ENCODE results near the gene NSFL1C.
A peak's percentile ranks its signal among the peaks of the same experiment; 100 is the strongest.
"Not testable (repeated sequence)": the region's sequence is repeated elsewhere in the genome, so short reads cannot be mapped to it uniquely, and the experiment has no call there.

NSFL1C gene

DNA sequence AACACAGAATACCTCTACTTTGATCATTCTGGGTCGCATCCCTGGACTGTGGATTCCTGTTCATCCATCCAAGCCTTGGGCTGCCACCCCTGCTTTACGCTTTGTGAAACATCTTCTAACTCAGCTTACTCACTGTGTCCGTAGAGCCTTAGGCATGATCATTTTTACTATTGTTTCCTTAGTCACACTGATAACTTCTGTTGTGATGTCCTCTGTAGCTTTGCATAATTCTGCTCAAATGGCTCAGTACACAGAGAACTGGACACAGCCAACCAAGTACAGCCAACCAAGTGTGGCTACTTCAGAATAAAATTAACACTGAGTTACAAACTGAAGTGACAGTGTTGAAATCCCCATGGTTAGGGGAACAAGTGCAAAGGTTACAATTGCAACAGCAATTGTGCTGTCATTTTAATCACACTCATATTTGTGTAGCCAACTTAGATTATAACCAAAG, 65.2 kb downstream of the NSFL1C start:
- no peak for DNase-seq (ENCODE audit: low read depth, low spot score)
- H3K4me3 ChIP-seq (ENCODE audit: low read length): no peak overlapping the region

DNA sequence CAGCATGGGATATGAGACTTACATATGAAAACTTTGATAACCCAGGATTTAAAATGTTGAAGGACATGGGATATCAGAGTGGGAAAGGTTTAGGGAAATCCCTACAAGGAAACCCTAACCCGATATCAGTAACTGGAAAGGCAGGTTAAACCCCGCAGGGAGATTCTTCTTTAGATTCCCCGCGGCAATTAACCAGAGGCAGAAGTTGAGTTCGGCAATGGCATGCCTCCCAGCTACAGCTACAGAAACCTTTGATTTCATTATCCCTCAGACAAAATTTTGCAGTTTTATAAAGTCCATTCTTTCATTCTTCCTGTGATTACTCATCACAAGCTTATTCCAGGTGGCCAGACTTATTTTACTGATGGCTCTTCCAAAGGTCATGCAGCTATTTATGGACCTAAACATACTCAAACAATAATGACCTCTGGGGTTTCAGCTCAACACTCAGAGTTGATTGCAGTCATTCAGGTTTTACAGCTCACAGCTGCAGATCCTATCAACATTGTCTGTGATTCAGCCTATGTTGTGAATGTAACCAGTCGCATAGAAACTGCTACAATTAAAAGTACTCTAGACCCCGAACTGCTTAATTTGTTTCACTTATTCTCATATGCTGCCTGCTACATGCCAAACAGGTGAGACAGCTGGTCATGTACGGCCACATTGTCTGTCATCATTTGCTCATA, 66.8 kb downstream of the NSFL1C start:
- H3K4me3 ChIP-seq (ENCODE audit: low read length); DNase-seq (ENCODE audit: low read depth, low spot score): not testable (repeated sequence)

DNA sequence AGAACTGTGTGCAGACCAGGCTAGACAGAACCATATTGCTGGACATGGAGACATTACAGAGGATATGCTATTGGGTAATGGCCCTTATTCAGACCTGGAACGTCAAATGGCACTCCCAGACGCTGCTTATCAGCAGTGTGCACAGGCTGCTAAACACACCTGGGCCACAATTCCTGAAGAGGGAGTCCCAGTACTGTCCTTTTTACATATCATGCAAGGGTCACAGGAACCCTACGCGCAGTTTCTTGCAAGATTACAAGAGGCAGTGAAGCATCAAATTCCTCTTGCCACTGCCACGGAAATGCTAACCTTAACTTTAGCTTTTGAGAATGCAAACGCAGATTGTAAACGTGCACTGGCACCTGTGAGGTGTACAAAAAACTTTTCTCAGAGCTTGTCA, 68.5 kb downstream of the NSFL1C start:
- peak; percentile 57 for DNase-seq (ENCODE audit: low read depth, low spot score)
- H3K4me3 ChIP-seq (ENCODE audit: low read length): not testable (repeated sequence)

DNA sequence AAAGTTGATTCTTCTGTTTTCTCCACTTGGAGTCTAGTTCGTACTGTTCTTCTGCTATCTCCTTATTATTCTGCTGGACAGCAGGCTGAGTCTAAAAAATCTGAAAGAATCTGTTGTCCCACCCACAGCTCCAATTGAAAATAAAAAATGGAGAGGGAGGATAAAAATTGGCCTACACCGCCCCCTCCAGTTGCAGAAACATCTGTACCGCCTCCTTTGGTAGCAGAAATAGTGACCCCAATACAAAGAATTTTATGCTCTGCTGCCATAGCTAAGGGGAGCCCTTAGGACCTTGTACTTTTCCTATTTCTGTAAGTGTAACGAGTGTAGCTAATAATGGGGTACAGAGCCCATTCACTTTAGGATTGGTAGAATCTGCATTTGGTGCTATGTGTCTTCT, 68.9 kb downstream of the NSFL1C start:
- H3K4me3 ChIP-seq (ENCODE audit: low read length): no peak overlapping the region
- no peak for DNase-seq (ENCODE audit: low read depth, low spot score)

DNA sequence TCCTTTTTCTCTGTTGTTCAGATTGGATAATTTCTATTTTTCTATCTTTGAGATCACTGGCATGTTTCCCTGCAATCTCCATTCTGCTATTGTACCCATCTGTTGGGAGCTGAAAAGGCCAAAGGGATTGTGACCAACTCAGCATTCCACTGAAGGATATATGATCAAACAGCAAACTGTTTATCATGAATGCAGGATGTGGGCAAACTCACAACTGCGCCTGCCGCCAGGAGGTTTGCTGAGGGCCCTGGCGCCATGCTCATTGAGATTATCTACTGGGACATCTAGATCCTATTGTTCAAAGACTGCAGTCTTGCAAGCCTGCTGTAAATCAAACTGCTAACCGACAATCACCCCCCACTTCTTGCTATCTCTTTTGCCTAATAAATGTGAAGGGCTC, 69.9 kb downstream of the NSFL1C start:
- peak; percentile 91 for DNase-seq (ENCODE audit: low read depth, low spot score)
- H3K4me3 ChIP-seq (ENCODE audit: low read length): peak overlapping the region; percentile 36

DNA sequence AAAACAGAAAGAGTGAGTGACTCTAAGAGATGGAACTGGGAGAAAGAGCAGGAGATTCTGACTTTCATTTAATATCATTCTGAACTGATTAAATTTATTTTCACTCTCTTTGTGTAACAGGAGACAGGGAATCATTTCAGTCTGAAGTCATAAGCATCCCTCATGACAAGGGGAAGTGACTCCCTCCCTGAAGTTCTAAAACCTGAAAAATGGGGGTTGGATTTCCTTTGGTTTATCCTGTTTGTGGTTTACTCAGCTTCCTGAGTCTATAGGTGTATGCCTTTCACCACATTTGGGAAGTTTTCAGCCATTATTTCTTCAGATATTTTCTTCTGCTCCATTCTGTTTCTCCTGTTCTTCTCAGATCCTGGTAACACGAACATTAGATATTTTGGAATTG, 70.4 kb downstream of the NSFL1C start:
- DNase-seq (ENCODE audit: low read depth, low spot score): peak; percentile 61
- H3K4me3 ChIP-seq (ENCODE audit: low read length): peak overlapping the region; percentile 36

DNA sequence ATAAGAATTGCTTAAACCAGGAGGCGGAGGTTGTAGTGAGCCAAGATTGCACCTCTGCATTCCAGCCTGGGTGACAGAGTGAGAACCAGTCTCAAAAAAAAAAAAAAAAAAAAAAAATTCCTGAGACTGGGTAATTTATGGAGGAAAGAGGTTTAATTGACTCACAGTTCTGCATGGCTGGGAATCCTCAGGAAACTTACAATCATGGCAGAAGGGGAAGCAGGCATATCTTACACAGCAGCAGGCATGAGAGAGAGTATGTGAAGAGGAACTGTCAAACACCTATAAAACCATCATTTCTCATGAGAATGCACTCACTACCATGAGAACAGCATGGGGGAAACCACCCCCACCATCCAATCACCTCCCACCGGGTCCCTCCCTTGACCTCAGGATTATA, 72.0 kb downstream of the NSFL1C start:
- no peak for DNase-seq (ENCODE audit: low read depth, low spot score)
- no peak overlapping the region for H3K4me3 ChIP-seq (ENCODE audit: low read length)

DNA sequence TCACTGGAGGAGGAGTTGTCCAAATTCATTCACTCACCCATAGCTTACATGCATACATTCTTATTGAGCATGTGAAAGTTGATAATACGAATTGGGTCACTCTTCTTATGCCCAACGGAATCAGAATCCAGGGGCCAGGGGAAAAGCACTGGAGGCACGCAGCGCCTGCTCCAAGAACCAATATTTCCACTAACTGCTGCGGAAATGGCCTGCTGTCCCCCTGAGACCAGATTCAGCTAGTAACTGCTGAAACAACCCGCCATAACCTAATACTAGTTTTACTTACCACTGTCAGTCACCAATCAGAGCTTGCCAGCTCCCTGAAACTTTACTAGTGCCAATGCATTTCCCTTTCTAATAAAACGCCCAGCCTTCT, 73.2 kb downstream of the NSFL1C start:
- H3K4me3 ChIP-seq (ENCODE audit: low read length): peak overlapping the region; percentile 62
- no peak for DNase-seq (ENCODE audit: low read depth, low spot score)

DNA sequence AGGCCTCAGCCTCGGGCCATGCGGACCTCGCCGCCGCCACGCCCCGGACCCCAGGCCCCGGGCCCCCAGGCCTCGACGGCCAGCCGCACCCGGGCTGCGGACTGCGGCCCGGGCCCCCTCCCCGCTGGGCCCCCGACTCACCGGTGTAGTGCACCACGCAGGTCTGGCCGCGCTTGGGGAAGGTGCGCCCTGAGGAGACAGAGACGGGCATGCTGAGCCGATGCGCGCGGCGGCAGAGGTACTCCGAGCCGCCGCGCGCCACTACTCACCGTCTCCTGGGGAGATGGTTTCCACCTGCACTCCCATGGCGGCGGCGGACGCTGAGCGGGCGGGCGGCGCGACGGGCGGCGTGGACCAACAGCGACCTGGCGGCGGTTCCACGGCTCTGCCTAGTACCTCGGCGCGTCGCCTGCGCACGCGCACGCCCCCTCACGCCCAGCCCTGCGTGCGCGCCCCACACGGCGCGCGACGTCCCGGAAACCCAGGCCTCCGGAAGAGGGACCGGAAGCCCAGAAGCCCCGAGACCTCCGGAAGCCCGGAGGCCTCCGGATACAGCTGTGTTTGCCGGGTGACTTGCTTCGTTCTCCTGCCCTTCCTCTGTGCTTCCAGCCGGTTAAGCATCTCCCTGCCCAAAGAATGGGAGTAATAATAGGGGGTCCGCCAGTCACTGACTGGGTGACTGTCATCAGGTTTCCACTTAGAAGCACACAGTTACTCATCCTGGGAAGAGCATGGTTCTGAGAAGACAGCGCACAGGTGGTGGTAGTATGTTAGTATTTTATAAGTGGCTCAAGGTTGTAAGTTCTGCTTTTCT, 73.7 kb downstream of the NSFL1C start, which contains the start of gene FKBP1A:
FKBP1A (minus strand) TSS at position 362 of the 814 bp plus-strand sequence; CDS start at position 306, 56 bp downstream.
- H3K4me3 ChIP-seq (ENCODE audit: low read length): peak within 1 kb of the TSS; percentile 62
- DNase-seq (ENCODE audit: low read depth, low spot score): peak; percentile 91

DNA sequence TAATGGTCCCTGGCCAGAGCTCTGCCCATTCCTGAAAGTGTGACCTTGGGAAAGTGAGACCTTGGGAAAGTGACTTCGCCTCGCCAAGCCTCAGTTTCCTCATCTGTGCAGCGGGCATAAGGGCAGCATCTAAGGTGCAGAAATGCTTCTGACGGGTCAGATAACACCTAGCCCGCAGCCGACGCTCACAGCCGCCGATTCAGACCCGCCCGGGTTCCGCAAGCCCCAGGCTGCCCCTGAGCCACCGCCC, 74.3 kb downstream of the NSFL1C start:
- no peak for DNase-seq (ENCODE audit: low read depth, low spot score)
- H3K4me3 ChIP-seq (ENCODE audit: low read length): peak overlapping the region; percentile 62

Data from Jurkat, Clone E6-1 (cell line).